ENCODE measurements around the gene TINAG.

DNA sequence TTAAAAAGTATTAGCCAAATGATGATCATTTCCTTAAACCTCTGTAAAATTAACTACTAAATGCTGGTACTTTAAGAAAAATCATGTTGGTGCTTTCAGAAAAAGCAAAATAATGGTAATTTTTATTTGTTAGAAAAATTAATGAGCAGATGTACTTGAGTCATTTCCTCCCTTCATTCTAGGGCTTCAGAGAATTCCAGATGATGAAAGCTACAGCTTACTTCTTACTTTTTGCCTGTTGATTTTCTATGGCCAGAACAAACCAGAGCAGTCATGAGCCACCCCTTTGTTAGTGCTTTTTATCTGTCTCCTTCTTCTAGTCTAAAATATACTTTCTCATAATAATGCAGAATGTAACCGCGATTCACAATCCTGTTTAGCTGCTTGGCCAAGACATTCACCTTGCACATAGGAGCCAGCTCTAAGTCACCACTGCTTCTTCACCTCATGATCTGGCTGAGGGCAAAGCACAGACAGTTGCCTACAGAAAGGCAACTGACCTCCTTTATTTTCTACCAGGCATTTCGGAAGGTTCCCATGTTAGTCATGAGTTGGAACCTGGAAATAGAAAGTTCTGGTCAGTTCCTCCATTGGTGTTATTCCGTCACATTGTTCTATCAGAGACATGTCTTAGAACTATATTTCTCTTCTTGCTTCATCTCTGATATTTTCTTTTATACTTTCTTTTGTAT, 43.5 kb upstream of the TINAG start:
- TF ChIP-seq, protein P1, sequence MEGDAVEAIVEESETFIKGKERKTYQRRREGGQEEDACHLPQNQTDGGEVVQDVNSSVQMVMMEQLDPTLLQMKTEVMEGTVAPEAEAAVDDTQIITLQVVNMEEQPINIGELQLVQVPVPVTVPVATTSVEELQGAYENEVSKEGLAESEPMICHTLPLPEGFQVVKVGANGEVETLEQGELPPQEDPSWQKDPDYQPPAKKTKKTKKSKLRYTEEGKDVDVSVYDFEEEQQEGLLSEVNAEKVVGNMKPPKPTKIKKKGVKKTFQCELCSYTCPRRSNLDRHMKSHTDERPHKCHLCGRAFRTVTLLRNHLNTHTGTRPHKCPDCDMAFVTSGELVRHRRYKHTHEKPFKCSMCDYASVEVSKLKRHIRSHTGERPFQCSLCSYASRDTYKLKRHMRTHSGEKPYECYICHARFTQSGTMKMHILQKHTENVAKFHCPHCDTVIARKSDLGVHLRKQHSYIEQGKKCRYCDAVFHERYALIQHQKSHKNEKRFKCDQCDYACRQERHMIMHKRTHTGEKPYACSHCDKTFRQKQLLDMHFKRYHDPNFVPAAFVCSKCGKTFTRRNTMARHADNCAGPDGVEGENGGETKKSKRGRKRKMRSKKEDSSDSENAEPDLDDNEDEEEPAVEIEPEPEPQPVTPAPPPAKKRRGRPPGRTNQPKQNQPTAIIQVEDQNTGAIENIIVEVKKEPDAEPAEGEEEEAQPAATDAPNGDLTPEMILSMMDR (IDR thresholded peaks at IDR 0.05; ENCODE audit: low read depth, low read length, poor library complexity, severe bottlenecking): no peak
- TF ChIP-seq EZH2phosphoT487 (IDR thresholded peaks at IDR 0.05; ENCODE audit: borderline replicate concordance, low read length): no peak

All from DOHH2 (cell line).